Endometrial microvascular endothelial cells (primary cell): ENCODE data around the gene PARP3. TPM values are rescaled to one million over a fixed set of nuclear protein-coding genes. Genes with fewer than 3 reads are reported as not detected.

ENCODE experiments used
- in situ Hi-C: cut with HindIII; loops from 2 replicates; pipeline ENCODE4 v1.10.0; 2017; ENCODE audit warnings: low sequenced_read_pairs, low pct_unique_long_range_greater_than_20kb; ENCODE audit errors: inconsistent ontology term
- total RNA-seq: library from RNA; depleted of rRNA; stranded (reverse); fragments of >200 nt; gene quantifications from one replicate; pipeline ENCODE4 v1.2.3, GENCODE V29; 2015; ENCODE audit errors: inconsistent ontology term

PARP3 gene
- total RNA-seq, 1 donor from 2014 or later: 18.1 TPM

- in situ Hi-C loops: no loop called here
Measured at GRCh38 chr3:51945031-51945840, 3.1 kb downstream of the PARP3 start.

DNA sequence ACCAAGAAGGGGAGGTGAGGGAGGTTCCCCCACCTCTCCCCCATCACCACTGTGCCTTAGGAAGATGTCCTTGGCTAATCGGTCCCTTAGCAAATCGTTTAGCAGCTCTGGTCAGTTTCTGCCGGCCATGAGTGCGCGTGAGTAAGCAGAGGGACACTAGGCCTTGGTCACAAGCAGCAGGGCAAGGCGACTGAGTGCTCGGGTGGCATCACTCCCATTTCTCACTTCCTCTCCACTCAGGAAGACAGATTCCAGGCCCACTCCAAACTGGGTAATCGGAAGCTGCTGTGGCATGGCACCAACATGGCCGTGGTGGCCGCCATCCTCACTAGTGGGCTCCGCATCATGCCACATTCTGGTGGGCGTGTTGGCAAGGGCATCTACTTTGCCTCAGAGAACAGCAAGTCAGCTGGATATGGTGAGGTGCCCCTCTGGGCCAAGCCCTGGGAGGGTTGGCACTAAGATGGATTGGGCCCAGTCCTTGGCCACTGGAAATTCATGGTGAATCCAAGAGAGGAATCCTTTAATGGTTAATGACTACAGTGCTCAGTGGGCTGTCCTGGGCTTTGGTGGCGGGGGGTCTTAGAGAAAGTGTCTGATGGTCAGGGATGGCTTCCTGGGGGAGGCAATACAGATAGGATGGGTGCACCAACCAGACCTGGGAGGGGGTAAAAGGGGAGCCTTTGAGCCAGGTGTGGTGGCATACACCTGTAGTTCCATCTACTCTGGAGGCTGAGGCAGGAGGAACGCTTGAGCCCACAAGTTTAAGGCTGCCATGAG lies 4.0 kb downstream of the PARP3 start:
- in situ Hi-C loops: no loop called here

- in situ Hi-C loops: no loop called here
Measured at GRCh38 chr3:51946796-51947195, 4.6 kb downstream of the PARP3 start.

DNA sequence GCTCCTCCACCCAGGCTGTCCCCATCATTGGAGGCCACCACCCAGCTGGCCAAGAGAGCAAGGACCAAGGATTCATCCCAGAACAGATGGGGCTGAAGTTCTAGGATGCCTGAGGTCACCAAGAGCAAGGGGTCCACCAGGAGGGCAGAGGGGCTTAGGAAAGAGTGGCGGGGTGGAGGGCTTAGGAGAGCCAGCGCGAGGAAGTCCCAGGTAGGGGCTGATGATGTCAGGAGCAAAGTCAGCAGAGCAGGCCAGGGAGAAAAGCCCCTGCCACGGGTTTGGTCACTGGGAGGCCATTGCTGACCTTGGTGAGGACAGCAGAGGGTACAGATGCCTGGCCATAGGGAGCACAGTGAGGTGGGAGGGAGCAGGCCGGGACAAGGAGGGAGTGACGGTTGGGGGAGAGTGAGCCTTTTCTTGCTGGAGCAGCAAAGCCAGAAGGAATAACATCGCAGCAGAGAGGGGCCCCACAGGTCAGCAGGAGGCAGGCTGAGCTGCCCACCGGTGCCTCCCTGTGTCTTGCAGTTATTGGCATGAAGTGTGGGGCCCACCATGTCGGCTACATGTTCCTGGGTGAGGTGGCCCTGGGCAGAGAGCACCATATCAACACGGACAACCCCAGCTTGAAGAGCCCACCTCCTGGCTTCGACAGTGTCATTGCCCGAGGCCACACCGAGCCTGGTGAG lies 5.2 kb downstream of the PARP3 start:
- in situ Hi-C loops: no loop called here

- in situ Hi-C loops: no loop called here
Measured at GRCh38 chr3:51948016-51948580, 5.9 kb downstream of the PARP3 start.

DNA sequence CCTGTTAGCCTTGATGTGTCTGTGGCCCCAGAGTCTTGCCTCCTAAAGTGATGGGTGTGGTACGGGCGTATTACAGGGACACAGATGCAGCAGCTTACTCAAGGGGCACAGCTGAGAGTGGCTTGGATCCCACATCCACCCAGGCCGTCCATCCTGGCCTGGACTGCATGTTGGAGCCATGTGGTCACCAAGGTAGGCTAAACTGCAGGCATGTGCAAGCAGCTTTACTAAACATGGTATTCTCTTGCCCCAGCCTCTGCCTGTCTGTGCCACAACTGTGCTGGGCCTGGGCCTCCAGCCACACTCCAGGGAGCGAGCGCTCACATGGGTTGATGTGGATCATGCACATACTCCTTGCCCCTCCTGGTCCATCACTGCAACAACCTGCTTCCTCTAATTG lies 7.0 kb downstream of the PARP3 start:
- in situ Hi-C loops: no loop called here

DNA sequence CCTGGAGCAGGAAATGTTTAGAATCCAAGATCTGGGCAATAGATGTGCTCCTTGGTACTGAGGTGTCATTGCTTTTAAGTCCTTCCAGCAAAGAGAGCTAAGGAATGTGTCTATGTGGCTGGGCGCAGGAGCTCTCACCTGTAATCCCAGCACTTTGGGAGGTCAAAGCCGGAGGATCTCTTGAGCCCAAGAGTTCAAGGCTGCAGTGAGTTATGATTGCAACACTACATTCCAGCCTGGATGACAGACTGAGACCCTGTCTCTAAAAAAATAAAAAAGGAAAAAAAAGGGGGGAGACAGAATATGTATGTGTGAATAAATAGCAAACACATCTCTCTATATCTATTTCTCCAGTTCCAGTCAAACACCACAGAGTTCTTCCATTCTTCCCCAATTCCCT lies 8.7 kb downstream of the PARP3 start:
- in situ Hi-C loops: no loop called here

GRCh38 chr3:51953445-51953844 lies 11.3 kb downstream of the PARP3 start:
- in situ Hi-C loops: no loop called here

- in situ Hi-C loops: no loop called here
Measured at GRCh38 chr3:51954105-51954504, 11.9 kb downstream of the PARP3 start.

- in situ Hi-C loops: no loop called here
Measured at GRCh38 chr3:51954713-51955112, 12.6 kb downstream of the PARP3 start.

GRCh38 chr3:51955175-51955892 lies 13.2 kb downstream of the PARP3 start, which contains the start of gene GPR62:
Gene GPR62 (plus strand): TSS chr3:51955381. CDS start chr3:51955653, 272 bp downstream.
- in situ Hi-C loops: no loop called here

GRCh38 chr3:51955893-51956770 lies 14.0 kb downstream of the PARP3 start:
- in situ Hi-C loops: no loop called here

GRCh38 chr3:51957520-51958205 lies 15.5 kb downstream of the PARP3 start:
- in situ Hi-C loops: no loop called here

- in situ Hi-C loops: no loop called here
Measured at GRCh38 chr3:51958603-51959521, 16.7 kb downstream of the PARP3 start.

- in situ Hi-C loops: no loop called here
Measured at GRCh38 chr3:51959651-51960050, 17.5 kb downstream of the PARP3 start.

- in situ Hi-C loops: no loop called here
Measured at GRCh38 chr3:51960386-51960785, 18.2 kb downstream of the PARP3 start.
